EH (cell line): Measurements from ENCODE around the gene PRPF4.
"Not testable (repeated sequence)": the region's sequence is repeated elsewhere in the genome, so short reads cannot be mapped to it uniquely, and the experiment has no call there.

Experiments used
- DNase-seq: peaks from one replicate; pipeline ENCODE4 v3.0.0-alpha.2; 2015; ENCODE audit warnings: low read depth

Gene PRPF4

DNA sequence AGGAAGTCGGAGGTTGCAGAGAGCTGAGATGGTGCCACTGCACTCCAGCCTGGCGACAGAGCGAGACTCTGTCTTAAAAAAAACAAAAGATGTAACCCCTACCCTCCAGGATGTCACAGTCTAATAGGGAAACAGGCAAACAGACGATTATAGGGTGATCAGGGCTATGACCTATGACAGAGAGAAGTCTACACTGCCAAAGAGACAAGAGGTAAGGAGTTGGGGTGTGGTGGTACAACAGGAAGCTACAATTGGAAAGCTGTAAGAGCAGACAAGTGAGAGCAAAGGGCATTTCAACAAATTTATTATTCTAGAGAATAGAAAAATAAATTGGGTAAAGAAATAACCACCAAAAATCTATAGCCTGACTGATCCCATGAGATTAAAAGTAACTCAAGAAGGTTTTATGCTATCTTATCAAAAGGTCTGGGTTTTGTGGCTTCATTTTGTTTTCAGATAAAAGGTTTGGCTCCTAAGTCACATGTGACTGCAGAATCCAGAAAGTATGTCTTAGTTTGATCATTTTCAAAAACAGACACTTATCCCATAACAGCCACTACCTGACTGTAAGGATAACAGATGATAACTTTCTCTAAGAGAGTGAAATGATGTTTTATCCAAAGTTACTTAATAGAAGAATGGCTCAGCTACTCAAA, 7.4 kb upstream of the PRPF4 start:
- no peak for DNase-seq

DNA sequence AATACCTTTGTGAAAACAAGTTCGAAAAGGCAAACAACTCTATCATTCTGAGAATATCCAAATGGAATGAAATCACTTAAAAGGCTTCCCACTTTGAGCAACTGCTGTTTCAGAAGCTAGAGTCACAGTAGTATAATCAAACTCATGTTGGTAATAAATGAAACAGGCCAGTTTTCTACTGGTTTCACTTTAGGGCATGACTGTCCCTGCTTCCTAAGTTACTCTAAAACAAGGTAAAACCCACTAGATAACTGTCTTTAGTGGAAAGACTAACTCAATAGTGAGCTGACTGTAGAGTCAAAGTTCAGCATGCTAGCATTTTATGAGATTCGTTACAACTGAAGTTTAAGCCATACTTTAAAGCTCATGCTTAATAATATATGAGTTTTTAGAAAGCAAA, 6.1 kb upstream of the PRPF4 start:
- DNase-seq, result no peak

DNA sequence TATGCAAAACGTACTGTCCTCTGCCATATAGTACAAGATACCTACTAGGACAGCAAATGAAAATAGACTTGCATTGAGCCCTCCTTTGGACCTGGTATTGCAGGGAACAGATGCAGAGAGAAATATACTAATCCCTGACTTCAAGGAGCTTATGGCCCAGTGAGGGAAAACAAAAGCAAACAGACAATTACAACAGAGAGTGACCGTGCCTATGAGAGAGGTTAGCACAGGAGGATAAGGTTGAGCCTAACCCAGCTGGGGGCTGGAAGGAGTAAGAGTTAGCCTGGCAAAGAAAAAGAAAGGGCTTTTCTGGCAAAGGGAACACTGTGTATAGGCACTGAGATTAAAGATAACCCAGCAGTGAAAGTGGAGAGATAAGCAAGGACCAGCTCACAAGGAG, 5.6 kb upstream of the PRPF4 start:
- DNase-seq, result no peak

DNA sequence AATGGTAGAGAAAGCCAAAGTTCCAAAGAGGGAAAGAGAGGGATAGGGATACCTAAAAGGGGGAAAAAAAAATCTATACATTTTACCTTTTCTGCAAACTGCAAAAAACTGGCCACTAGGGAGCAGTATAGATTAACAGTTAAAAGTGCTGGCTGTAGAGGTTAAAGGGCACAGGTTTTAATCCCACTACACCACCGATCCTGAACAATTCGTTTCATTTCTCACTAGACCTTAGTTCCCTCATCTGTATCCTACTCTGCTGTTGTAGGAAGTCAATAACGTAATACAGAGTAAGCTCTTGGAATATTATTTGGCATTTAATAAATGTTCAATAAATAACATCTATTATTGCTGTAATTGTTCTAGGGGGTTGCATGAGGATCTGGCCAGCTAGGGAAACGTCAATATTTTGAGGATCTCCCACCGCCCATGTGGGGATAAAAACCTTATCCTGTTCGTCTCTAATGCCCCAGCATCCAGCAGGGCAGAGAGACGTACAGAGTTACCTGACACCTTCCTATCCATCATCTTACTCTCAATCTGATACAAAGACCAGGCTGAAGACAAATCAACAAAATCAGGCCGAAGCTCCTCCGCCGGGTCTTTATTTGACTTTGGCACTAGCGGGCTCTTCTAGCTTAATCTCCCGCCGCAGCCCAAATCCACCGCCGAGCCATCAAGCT, 843 bp upstream of the PRPF4 start:
- DNase-seq, result peak; percentile 63

DNA sequence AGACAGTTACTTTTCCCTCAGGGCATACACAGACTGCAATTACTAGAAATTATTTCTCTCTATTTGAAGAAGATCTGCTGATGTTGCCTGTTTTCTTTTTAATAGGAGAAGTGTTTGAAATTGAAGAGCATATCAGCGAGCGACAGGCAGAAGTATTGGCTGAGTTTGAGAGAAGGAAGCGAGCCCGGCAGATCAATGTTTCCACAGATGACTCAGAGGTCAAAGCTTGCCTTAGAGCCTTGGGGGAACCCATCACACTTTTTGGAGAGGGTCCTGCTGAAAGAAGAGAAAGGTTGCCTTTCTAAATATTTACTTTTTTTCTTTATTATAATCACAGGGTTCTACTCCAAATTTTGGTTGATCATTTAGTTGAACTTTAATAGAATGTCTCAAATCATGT, 3.4 kb downstream of the PRPF4 start:
- no peak for DNase-seq

DNA sequence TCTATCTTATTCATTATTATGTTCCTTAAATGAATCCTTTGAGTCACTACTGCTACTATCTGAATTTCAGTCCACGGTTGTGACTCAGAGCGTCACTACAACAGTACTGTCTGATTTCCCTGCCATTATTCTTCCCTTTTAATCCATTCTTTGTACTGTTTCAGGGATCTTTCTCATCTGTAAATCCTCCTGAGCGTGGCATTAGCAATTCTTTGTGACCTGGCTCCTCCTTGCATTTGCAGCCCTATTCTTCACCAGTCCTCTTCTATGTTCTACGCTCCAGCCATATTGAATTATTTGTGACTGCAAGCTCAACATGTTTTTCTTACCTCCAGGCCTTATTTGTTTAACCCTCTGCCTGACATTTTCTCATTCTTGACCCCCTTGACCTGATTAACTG, 5.9 kb downstream of the PRPF4 start:
- no peak for DNase-seq

DNA sequence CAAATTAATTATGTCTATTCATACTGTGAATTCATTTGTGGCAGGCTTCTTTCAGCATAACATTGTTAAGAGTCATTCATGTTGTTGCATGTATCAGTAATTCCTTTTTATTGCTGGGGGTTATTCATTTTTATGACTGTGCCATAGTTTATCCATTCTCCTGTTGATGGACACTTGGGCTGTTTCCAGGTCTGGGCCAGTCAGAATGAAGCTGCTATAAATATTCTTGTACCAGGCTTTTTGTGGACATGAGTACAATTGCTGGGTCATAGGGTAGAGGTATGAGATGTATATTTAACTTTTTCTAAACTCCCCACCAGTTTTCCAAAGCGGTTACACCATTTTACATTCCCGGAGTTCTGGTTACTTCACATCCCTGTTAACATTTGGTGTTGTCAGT, 13.6 kb downstream of the PRPF4 start:
- no peak for DNase-seq

DNA sequence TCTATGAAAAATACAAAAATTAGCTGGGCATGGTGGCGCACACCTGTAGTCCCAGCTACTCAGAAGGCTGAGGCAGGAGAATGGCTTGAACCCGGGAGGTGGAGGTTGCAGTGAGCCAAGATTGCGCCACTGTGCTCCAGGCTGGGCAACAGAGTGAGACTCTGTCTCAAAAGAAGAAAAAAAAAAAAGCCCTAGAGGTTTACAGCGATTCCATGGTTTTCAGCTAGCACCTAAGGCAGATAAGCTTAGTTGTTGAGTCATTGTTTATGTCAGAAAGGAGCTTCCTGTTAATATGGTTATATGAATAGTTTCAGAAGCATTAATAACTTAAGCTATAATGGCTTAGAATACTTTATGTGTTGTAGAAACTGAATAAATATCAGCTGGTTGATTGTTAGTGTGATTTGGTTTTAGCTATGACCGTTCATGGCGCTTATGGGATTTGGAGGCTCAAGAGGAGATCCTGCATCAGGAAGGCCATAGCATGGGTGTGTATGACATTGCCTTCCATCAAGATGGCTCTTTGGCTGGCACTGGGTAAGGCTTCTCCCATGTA, 14.7 kb downstream of the PRPF4 start:
- no peak for DNase-seq

DNA sequence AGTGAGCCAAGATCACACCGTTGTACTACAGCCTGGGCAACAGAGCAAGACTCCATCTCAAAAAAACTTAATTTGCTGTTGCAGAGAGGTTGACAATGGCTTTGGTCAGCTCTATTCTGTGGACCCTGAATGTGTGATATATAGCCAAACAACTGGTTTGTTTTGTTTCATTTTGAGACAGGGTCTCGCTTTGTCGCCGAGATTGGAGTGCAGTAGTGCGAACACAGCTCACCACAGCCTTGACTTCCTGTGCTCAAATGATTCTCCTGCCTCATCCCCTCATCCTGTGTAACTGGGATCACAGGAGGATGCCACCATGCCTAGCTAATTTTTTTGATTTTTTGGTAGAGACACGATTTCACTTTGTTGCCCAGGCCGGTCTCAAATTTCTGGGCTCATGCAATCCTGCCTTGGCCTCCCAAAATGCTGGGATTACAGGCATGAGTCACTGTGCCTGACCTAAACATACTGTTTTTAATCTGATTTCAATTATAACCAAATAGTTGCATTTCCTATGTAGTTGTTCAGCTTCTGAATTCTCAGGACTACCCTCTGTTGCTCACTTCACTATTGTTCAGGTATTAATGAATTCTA, 17.9 kb downstream of the PRPF4 start:
- peak; percentile 69 for DNase-seq

DNA sequence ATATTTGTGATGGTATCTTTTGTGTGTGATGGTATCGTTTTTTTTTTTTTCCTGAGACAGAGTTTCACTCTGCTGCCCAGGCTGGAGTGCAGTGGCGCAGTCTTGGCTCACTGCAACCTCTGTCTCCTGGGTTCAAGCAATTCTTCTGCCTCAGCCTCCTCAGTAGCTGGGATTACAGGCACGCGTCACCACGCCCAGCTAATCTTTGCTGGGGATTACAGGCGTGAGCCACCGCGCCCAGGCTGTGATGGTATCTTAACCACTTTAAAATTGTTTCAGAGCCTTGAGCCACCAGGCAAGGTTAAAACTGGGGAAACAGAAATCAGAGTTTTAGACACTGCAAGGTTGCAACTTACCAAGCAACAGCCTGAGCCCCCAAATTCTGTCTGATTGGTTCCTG, 20.8 kb downstream of the PRPF4 start:
- DNase-seq, result not testable (repeated sequence)

DNA sequence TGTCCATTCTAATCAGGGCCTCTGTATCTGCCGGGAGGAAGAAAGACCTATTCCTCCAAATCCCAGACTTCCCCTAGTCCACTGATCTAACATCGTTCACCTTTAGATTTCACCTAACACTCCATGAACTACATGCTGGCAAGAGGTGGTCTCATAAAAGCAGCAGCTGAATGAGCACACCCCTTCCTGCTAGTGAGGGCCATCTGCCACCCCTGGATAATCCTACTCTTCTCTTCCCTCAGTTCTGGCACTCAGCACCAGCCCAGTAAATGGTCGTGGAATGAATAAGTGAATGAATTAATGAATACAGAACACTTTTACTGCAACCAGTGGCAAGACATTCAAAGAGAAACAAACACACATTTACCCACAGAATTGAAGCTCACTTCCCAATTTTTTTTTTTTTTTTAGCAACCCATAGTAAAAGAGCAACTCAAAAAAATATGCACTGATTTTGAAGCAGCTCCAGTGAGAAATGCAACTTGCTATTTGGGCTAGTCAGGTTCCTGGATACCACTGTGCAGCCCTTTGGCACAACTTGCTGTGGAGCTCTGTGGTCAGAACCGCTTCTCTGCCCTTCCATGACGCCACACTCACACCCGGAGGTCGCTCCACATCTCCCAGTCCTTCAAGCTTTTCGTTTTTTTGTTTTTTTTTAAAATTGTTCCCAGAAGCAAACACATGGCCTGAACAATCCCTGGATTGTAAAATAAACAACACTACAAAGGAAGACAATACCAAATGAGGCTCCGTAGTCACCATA, 21.5 kb downstream of the PRPF4 start:
- DNase-seq, result peak; percentile 24

DNA sequence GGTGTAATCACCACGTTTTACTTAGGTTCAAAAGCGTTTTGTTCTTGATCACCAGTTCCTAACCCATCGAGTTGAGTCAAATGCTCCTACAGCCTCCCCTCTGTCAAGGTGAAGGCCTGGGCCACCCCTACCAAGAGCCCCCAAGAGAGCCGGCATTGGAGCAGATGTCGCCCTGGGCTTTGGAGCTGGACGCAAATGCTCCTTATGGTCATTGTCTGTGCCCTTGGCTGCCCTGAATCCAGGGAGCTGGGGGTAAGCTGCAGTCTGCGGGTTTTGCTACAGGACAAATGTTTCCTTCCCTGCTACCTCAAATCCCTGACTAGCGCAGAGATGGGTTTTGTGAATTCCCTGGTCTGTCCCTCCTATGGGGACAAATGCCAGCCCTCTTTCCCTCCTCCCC, 22.9 kb downstream of the PRPF4 start:
- no peak for DNase-seq

DNA sequence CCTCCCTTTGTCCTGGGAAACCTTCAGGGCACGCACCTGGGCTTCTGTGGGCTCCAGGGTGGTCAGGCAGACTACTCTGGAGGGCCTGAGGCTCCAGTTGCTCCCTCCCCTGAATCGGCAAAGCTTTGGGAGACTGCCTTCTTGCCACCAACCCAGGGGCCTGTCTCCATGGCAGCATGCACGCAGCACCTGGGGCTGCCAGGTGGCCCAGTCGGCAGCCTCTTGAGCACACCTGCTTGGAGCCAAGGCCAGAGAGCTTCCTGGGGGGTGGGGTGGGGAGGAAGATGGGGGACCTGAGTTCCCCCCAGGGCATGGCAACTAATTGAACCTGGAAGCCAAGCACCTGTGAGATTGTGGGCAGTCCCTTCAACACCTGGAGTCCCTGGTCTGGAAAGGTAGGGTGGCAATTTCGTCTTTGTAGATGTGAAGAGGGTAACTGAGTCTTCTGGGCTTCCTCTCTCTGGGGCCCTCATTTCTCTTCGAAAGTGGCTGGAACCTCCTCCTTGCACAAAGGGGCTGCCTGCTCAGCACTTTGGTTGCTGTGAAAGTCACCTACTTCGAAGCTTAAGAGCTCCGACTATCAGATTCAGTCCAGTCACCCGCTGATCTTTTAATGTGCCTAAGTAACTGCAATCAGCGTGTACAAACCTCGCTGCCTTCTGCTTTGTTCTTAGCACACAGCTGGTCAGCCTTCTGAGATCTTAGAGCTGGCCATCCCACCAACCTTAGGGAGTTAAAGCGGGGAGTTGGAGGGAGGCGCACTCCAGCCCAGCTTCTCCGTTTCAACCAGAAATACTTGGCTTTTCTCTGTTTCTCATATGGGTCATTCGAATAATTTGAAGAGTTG, 23.7 kb downstream of the PRPF4 start:
- DNase-seq, result no peak

DNA sequence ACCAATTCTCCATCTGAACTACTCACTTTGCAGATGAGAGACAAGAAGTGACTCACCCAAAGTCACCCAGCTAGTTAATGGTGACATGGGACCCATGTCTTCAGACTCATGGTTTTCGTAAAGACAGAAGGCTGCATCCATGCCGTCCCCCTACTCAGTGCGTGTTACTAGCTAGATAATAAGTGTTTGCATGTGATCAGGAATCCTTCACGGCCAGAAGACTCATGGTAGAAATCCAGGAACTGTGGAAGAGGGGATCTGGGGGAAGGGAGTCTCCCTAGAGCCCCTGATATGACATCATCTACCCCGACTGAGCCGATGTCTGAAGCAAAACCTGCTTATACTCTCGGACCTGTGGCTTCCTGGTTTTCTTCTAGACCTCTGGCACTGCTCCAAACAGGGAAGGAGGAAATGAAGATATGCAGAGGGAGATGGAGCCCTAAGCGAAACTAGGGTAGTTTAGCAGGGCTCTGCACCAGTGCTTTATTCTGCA, 24.4 kb downstream of the PRPF4 start:
- peak; percentile 21 for DNase-seq

DNA sequence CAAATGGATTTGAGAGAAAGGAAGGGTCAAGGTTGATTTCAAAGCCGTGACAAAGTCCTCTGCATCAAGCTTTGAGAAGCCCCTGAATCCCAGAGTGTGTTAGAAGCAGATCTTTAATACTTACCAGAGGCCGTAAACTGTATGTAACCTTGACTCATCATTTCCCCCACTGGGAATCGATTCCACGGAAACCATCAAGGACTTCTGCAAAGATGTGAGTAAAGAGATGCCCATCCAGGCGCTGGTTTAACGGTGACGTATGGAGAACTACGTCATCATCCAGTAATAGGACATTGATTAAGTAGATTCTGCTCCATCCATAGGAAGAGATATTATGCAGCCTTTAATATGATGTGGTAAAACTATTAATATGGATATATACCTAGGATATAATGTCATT, 26.1 kb downstream of the PRPF4 start:
- DNase-seq, result no peak

DNA sequence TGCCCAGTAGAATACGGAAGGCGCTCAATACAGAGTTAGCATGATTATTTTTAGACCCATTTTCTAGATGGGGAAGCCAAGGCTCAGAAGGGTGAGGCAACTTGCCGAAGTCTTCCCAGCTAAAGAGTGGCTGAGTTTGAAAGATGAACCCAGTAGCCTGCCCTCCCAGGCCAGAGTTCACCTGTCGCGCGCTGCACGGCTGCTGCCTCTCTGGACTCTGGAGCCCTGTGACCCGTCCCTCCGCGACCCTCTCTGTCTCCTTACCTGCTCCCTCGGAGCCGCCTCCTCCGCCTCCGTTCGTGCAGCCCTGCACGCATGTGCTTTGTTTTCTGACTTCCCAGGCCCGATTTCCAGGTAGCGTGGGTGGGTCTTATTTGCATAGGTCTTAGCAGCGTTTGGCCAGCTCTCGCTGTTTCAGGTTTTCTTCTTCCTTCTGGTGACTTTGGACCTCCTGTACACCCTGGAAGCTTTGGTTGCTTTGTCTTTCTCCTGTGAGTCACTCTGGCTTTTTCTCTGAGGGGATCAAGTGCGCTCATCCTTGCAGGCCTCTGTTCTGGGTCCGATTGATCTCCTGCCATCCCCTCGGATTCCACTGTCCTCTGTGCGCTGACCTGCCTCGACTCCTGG, 27.4 kb downstream of the PRPF4 start, which contains the start of gene RNF183:
Gene RNF183 (minus strand): TSS at position 585 of the 627 bp plus-strand sequence. CDS start 5,192 bp downstream, outside the sequence.
- DNase-seq, result no peak

DNA sequence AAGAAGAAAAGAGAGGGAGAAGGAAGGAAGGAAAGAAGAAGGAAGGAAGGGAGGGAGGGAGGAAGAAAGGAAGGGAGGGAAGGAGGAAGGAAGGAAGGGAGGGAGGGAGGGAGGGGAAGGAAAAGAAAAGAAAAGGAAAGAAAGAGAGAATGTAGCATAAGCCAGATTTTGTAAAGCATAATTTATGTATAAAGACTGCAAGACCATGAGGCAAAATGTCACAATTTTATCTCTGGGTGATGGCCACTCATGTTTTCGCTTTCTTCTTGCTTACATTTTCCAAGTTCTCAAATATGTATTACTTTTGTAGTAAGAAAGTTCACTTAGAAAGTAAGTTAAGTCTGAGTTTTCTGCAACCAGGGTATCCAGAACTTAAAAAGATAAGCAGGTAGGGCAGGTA, 31.1 kb downstream of the PRPF4 start:
- DNase-seq, result no peak

DNA sequence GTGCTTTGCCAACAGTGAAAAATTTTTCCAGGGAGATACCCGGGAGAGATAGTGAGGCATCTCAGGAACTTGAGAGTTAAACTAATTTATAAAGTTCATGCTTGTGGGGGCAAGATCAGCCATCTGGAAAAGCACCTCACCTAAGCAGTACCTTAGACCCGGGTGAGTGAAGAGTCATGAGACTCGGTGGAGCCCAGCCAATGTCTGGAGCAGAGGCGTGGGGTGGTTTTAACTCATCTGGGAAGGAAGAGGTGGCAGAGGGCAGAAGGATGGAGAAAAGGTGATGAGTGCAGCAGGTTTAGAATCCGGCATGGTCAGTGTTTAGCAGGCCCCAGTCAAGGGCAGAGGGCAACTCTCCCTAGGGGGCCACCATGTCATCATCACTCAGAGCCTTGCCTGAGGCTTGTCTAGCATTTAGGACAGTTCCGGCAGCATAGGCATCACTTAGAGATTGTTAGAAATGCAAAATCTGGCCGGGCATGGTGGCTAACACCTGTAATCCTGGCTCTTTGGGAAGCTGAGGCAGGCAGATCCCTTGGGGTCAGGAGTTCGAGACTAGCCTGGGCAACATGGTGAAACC, 32.0 kb downstream of the PRPF4 start:
- DNase-seq, result no peak

DNA sequence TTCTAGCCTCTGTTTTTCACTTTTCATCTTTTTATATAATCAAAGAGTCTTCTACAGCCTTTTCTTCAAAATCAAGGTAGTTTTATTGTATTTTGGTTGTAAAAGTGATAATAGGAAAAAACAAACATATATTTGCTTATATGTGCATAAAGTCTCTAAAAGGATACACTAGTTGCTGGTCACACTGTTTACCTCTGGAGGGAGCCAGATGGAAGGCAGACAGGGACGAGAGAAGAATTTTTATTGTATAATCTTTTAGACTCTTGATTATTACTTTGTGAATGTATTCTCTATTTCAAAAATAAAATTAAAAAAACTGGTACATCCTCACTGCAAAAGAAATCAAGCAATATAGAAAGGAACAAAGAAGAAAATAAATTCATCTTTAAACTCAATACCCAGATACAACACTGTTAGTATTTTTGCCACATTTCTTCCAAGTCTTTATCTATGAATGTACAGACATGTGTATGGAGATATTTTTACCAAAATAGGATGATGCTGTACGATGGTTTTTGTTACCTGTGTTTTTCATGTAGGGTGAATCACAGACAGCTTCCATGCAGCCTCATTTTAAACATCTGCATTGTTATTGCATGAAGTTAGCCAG, 33.9 kb downstream of the PRPF4 start:
- peak; percentile 61 for DNase-seq

DNA sequence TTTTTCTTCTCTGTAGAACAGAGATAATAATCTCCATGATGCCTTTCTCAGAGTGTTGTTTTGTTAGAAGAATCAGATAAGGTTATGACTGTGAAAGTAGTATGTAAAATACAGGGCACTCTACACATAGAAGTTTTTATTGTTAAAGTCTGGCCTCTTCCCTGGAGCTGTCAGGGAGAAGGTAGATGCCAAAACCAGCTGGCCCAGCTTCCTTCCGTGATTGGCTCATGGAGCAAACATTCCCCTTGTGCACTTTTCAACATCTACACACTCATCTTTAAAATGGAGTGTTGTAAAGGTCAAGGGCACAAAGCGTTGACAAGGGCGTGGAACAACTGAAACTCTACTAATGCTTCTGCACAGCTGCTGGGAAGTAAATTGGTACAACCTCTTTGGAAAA, 35.1 kb downstream of the PRPF4 start:
- DNase-seq, result peak; percentile 9
